ENCODE measurements around the gene NOSIP.

The NOSIP gene

GRCh38 chr19:49588365-49589122 lies 8.2 kb upstream of the NOSIP start:
- H3K36me3 ChIP-seq (ENCODE audit: control insufficient read depth, insufficient read depth, low read length): peaks cover under 1% of the 10 kb centered on the region
- H3K4me1 ChIP-seq (ENCODE audit: control insufficient read depth, insufficient read depth, low read length, poor library complexity, severe bottlenecking): peaks cover 4% of the 10 kb centered on the region
- H3K4me3 ChIP-seq (ENCODE audit: extremely low read depth, insufficient read depth, low read length, poor library complexity, severe bottlenecking): no peak overlapping the region
- WGBS, 2 experiments (ENCODE audit: insufficient coverage in 2 of 2): 94% methylated on average over 12 to 14 of the region's 18 CpGs
- no peaks in the 10 kb centered on the region for H3K9me3 ChIP-seq (ENCODE audit: control insufficient read depth, low read length)
- no peak overlapping the region for H3K27ac ChIP-seq (ENCODE audit: low read depth, low read length, severe bottlenecking)

GRCh38 chr19:49587227-49587626 lies 6.9 kb upstream of the NOSIP start:
- 93% methylated on average over 6 of the region's 8 CpGs for WGBS, 2 experiments (ENCODE audit: insufficient coverage in 2 of 2)

GRCh38 chr19:49585023-49585422 lies 4.7 kb upstream of the NOSIP start:
- peaks cover 4% of the 10 kb centered on the region for H3K4me1 ChIP-seq (ENCODE audit: control insufficient read depth, insufficient read depth, low read length, poor library complexity, severe bottlenecking)
- no peaks in the 10 kb centered on the region for H3K36me3 ChIP-seq (ENCODE audit: control insufficient read depth, insufficient read depth, low read length)
- H3K9me3 ChIP-seq (ENCODE audit: control insufficient read depth, low read length): no peaks in the 10 kb centered on the region
- 63 to 70% methylated on average over 6 to 7 of the region's 8 CpGs for WGBS, 2 experiments (ENCODE audit: insufficient coverage in 2 of 2)
- no peak overlapping the region for H3K4me3 ChIP-seq (ENCODE audit: extremely low read depth, insufficient read depth, low read length, poor library complexity, severe bottlenecking)
- no peak overlapping the region for H3K27ac ChIP-seq (ENCODE audit: low read depth, low read length, severe bottlenecking)

More at GRCh38 chr19:49587227-49587626, 6.9 kb upstream of the NOSIP start:
- Histone ChIP-seq H3K4me1 (ENCODE audit: control insufficient read depth, insufficient read depth, low read length, poor library complexity, severe bottlenecking) (peaks cover 4% of the 10 kb centered on the region), H3K27ac (ENCODE audit: low read depth, low read length, severe bottlenecking) (no peak overlapping the region), H3K36me3 (ENCODE audit: control insufficient read depth, insufficient read depth, low read length) (no peaks in the 10 kb centered on the region), H3K9me3 (ENCODE audit: control insufficient read depth, low read length) (no peaks in the 10 kb centered on the region), H3K4me3 (ENCODE audit: extremely low read depth, insufficient read depth, low read length, poor library complexity, severe bottlenecking) (no peak overlapping the region)

GRCh38 chr19:49583239-49583638 lies 2.9 kb upstream of the NOSIP start:
- Histone ChIP-seq H3K27ac (ENCODE audit: low read depth, low read length, severe bottlenecking) (no peak overlapping the region), H3K9me3 (ENCODE audit: control insufficient read depth, low read length) (no peaks in the 10 kb centered on the region), H3K4me3 (ENCODE audit: extremely low read depth, insufficient read depth, low read length, poor library complexity, severe bottlenecking) (no peak overlapping the region), H3K4me1 (ENCODE audit: control insufficient read depth, insufficient read depth, low read length, poor library complexity, severe bottlenecking) (peaks cover 10% of the 10 kb centered on the region), H3K36me3 (ENCODE audit: control insufficient read depth, insufficient read depth, low read length) (peaks cover 1% of the 10 kb centered on the region)
- WGBS, 2 experiments (ENCODE audit: insufficient coverage in 2 of 2): 43 to 67% methylated on average over 2 of the region's 2 CpGs

GRCh38 chr19:49581007-49581508 lies 702 bp upstream of the NOSIP start, which contains the start of gene PRRG2:
Gene PRRG2 (plus strand): TSS chr19:49581316. CDS start chr19:49583220, 1,904 bp downstream.
- H3K4me1 ChIP-seq (ENCODE audit: control insufficient read depth, insufficient read depth, low read length, poor library complexity, severe bottlenecking): peaks cover 10% of the 10 kb centered on the region
- no peaks in the 10 kb centered on the region for H3K9me3 ChIP-seq (ENCODE audit: control insufficient read depth, low read length)
- 74 to 76% methylated on average over 11 to 12 of the region's 15 CpGs for WGBS, 2 experiments (ENCODE audit: insufficient coverage in 2 of 2)
- peak within 1 kb of the TSS; percentile 78 for H3K4me3 ChIP-seq (ENCODE audit: extremely low read depth, insufficient read depth, low read length, poor library complexity, severe bottlenecking)
- H3K36me3 ChIP-seq (ENCODE audit: control insufficient read depth, insufficient read depth, low read length): peaks cover 17% of the 10 kb centered on the region
- H3K27ac ChIP-seq (ENCODE audit: low read depth, low read length, severe bottlenecking): peak within 1 kb of the TSS; percentile 43

- H3K36me3 ChIP-seq (ENCODE audit: control insufficient read depth, insufficient read depth, low read length): peaks cover 27% of the 10 kb centered on the region
- H3K4me1 ChIP-seq (ENCODE audit: control insufficient read depth, insufficient read depth, low read length, poor library complexity, severe bottlenecking): peaks cover 6% of the 10 kb centered on the region
- H3K27ac ChIP-seq (ENCODE audit: low read depth, low read length, severe bottlenecking): peak overlapping the region; percentile 43
- H3K9me3 ChIP-seq (ENCODE audit: control insufficient read depth, low read length): no peaks in the 10 kb centered on the region
- peak overlapping the region; percentile 78 for H3K4me3 ChIP-seq (ENCODE audit: extremely low read depth, insufficient read depth, low read length, poor library complexity, severe bottlenecking)
- 0% methylated on average over 1 to 3 of the region's 8 CpGs for WGBS, 2 experiments (ENCODE audit: insufficient coverage in 2 of 2)
Measured at GRCh38 chr19:49579947-49580263, 451 bp downstream of the NOSIP start.

GRCh38 chr19:49579193-49579592 lies 1.2 kb downstream of the NOSIP start:
- Histone ChIP-seq H3K4me3 (ENCODE audit: extremely low read depth, insufficient read depth, low read length, poor library complexity, severe bottlenecking) (peak overlapping the region; percentile 78), H3K27ac (ENCODE audit: low read depth, low read length, severe bottlenecking) (no peak overlapping the region), H3K36me3 (ENCODE audit: control insufficient read depth, insufficient read depth, low read length) (peaks cover 33% of the 10 kb centered on the region), H3K4me1 (ENCODE audit: control insufficient read depth, insufficient read depth, low read length, poor library complexity, severe bottlenecking) (peaks cover 6% of the 10 kb centered on the region), H3K9me3 (ENCODE audit: control insufficient read depth, low read length) (no peaks in the 10 kb centered on the region)
- 89 to 100% methylated on average over 1 to 3 of the region's 4 CpGs for WGBS, 2 experiments (ENCODE audit: insufficient coverage in 2 of 2)

GRCh38 chr19:49574206-49574755 lies 6.1 kb downstream of the NOSIP start:
- Histone ChIP-seq H3K9me3 (ENCODE audit: control insufficient read depth, low read length) (no peaks in the 10 kb centered on the region), H3K4me3 (ENCODE audit: extremely low read depth, insufficient read depth, low read length, poor library complexity, severe bottlenecking) (no peak overlapping the region), H3K36me3 (ENCODE audit: control insufficient read depth, insufficient read depth, low read length) (peaks cover 36% of the 10 kb centered on the region), H3K4me1 (ENCODE audit: control insufficient read depth, insufficient read depth, low read length, poor library complexity, severe bottlenecking) (peaks cover 5% of the 10 kb centered on the region), H3K27ac (ENCODE audit: low read depth, low read length, severe bottlenecking) (no peak overlapping the region)
- WGBS, 2 experiments (ENCODE audit: insufficient coverage in 2 of 2): 100% methylated on average over 2 of the region's 2 CpGs

- no peak overlapping the region for H3K27ac ChIP-seq (ENCODE audit: low read depth, low read length, severe bottlenecking)
- WGBS, 2 experiments (ENCODE audit: insufficient coverage in 2 of 2): 100% methylated on average over 1 of the region's 3 CpGs
- no peaks in the 10 kb centered on the region for H3K9me3 ChIP-seq (ENCODE audit: control insufficient read depth, low read length)
- peaks cover 3% of the 10 kb centered on the region for H3K4me1 ChIP-seq (ENCODE audit: control insufficient read depth, insufficient read depth, low read length, poor library complexity, severe bottlenecking)
- H3K4me3 ChIP-seq (ENCODE audit: extremely low read depth, insufficient read depth, low read length, poor library complexity, severe bottlenecking): no peak overlapping the region
- H3K36me3 ChIP-seq (ENCODE audit: control insufficient read depth, insufficient read depth, low read length): peaks cover 36% of the 10 kb centered on the region
Measured at GRCh38 chr19:49573425-49573824, 6.9 kb downstream of the NOSIP start.

GRCh38 chr19:49573009-49573408 lies 7.3 kb downstream of the NOSIP start:
- Histone ChIP-seq H3K36me3 (ENCODE audit: control insufficient read depth, insufficient read depth, low read length) (peaks cover 33% of the 10 kb centered on the region), H3K9me3 (ENCODE audit: control insufficient read depth, low read length) (no peaks in the 10 kb centered on the region), H3K4me3 (ENCODE audit: extremely low read depth, insufficient read depth, low read length, poor library complexity, severe bottlenecking) (no peak overlapping the region), H3K4me1 (ENCODE audit: control insufficient read depth, insufficient read depth, low read length, poor library complexity, severe bottlenecking) (peaks cover 3% of the 10 kb centered on the region), H3K27ac (ENCODE audit: low read depth, low read length, severe bottlenecking) (no peak overlapping the region)
- 96 to 98% methylated on average over 5 to 7 of the region's 7 CpGs for WGBS, 2 experiments (ENCODE audit: insufficient coverage in 2 of 2)
